ENCODE measurements around the gene FABP7. TPM values are rescaled to one million over a fixed set of nuclear protein-coding genes. Genes with fewer than 3 reads are reported as not detected.

Gene FABP7
- total and polyA plus RNA-seq, 2 experiments from 2014 or later: 6.6 to 15.7 TPM

DNA sequence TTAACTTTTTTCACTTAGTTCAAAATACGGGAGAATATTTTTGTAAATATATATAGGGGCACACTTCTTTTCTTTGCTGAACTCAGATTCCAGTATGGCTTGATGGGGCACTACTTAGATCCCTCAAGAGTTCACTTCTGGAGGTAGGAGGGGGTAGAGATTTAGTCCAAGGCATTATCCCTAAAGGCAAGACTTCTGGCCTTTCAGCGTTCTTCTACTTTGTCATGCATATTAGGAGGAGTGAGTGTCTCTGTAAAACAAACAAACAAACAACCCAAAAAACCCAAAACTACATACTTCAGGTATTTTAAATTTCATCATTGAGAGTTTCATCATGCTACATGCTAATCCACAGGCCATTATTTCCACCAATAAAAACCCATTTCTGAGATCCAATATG, 41.6 kb downstream of the FABP7 start:
- no peaks in the 10 kb centered on the region; the same call in 2 of the 3 replicates for H3K9me3 Mint-ChIP-seq
- H3K36me3 Mint-ChIP-seq (ENCODE audit: low read depth): no peaks in the 10 kb centered on the region
- no peaks in the 10 kb centered on the region for H4K20me1 ChIP-seq (replicated peaks; ENCODE audit: insufficient read depth)
- H3K27ac ChIP-seq (ENCODE audit: low read depth): no peak overlapping the region
- H3K36me3 ChIP-seq (ENCODE audit: insufficient read depth): no peaks in the 10 kb centered on the region
- no peaks in the 10 kb centered on the region for H3K27me3 Mint-ChIP-seq (ENCODE audit: insufficient read depth, low read depth, poor library complexity)
- ATAC-seq (peak; percentile 71), DNase-seq (ENCODE audit: low spot score) (peak; percentile 54)
- peaks cover 17% of the 10 kb centered on the region for H3K4me1 Mint-ChIP-seq
- H2AFZ ChIP-seq: no peak overlapping the region
- TF ChIP-seq ZNF114 (CRISPR knock-in tag; IDR thresholded peaks at IDR 0.05): no peak
- H3K4me2 ChIP-seq: no peak overlapping the region
- H3K27me3 ChIP-seq (ENCODE audit: insufficient read depth): no peaks in the 10 kb centered on the region
- no peaks in the 10 kb centered on the region for H3K9me2 ChIP-seq (ENCODE audit: insufficient read depth)
- H3K4me1 ChIP-seq (ENCODE audit: insufficient read depth): peaks cover 14% of the 10 kb centered on the region
- H3K4me3 ChIP-seq: no peak overlapping the region
- no peaks in the 10 kb centered on the region for H3K79me2 ChIP-seq (replicated peaks; ENCODE audit: insufficient read depth)
- no peak overlapping the region for H3K27ac Mint-ChIP-seq
- no peaks in the 10 kb centered on the region for H3F3A ChIP-seq (replicated peaks; ENCODE audit: low read depth)
- H3K4me3 Mint-ChIP-seq: no peak overlapping the region

DNA sequence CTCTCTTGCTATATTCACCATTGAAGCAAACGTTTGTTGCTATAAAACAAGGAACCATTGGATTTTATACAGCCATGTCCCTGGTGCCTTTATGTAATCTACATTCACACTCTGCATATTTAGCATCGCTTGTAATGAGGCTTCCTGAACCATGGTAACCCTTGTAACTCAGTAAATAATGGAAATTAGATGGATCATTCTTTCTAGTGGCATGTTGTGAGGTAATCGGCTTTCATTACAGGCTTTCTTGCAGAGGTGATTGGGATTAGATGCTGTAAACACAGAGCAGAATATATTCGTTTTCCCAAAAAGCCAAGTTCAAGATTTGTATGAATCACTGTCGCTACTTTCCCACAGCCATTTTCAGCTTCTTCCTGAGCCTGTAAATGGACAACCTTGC, 45.6 kb downstream of the FABP7 start:
- peaks cover 31% of the 10 kb centered on the region for H3K4me1 Mint-ChIP-seq
- H4K20me1 ChIP-seq (replicated peaks; ENCODE audit: insufficient read depth): no peaks in the 10 kb centered on the region
- H3K27ac Mint-ChIP-seq: no peak overlapping the region
- no peaks in the 10 kb centered on the region for H3F3A ChIP-seq (replicated peaks; ENCODE audit: low read depth)
- TF ChIP-seq, protein P1, sequence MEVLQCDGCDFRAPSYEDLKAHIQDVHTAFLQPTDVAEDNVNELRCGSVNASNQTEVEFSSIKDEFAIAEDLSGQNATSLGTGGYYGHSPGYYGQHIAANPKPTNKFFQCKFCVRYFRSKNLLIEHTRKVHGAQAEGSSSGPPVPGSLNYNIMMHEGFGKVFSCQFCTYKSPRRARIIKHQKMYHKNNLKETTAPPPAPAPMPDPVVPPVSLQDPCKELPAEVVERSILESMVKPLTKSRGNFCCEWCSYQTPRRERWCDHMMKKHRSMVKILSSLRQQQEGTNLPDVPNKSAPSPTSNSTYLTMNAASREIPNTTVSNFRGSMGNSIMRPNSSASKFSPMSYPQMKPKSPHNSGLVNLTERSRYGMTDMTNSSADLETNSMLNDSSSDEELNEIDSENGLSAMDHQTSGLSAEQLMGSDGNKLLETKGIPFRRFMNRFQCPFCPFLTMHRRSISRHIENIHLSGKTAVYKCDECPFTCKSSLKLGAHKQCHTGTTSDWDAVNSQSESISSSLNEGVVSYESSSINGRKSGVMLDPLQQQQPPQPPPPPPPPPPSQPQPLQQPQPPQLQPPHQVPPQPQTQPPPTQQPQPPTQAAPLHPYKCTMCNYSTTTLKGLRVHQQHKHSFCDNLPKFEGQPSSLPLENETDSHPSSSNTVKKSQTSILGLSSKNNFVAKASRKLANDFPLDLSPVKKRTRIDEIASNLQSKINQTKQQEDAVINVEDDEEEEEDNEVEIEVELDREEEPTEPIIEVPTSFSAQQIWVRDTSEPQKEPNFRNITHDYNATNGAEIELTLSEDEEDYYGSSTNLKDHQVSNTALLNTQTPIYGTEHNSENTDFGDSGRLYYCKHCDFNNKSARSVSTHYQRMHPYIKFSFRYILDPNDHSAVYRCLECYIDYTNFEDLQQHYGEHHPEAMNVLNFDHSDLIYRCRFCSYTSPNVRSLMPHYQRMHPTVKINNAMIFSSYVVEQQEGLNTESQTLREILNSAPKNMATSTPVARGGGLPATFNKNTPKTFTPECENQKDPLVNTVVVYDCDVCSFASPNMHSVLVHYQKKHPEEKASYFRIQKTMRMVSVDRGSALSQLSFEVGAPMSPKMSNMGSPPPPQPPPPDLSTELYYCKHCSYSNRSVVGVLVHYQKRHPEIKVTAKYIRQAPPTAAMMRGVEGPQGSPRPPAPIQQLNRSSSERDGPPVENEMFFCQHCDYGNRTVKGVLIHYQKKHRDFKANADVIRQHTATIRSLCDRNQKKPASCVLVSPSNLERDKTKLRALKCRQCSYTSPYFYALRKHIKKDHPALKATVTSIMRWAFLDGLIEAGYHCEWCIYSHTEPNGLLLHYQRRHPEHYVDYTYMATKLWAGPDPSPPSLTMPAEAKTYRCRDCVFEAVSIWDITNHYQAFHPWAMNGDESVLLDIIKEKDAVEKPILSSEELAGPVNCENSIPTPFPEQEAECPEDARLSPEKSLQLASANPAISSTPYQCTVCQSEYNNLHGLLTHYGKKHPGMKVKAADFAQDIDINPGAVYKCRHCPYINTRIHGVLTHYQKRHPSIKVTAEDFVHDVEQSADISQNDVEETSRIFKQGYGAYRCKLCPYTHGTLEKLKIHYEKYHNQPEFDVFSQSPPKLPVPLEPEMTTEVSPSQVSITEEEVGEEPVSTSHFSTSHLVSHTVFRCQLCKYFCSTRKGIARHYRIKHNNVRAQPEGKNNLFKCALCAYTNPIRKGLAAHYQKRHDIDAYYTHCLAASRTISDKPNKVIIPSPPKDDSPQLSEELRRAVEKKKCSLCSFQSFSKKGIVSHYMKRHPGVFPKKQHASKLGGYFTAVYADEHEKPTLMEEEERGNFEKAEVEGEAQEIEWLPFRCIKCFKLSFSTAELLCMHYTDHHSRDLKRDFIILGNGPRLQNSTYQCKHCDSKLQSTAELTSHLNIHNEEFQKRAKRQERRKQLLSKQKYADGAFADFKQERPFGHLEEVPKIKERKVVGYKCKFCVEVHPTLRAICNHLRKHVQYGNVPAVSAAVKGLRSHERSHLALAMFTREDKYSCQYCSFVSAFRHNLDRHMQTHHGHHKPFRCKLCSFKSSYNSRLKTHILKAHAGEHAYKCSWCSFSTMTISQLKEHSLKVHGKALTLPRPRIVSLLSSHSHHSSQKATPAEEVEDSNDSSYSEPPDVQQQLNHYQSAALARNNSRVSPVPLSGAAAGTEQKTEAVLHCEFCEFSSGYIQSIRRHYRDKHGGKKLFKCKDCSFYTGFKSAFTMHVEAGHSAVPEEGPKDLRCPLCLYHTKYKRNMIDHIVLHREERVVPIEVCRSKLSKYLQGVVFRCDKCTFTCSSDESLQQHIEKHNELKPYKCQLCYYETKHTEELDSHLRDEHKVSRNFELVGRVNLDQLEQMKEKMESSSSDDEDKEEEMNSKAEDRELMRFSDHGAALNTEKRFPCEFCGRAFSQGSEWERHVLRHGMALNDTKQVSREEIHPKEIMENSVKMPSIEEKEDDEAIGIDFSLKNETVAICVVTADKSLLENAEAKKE (CRISPR knock-in tag; IDR thresholded peaks at IDR 0.05): no peak
- TF ChIP-seq, protein P2, sequence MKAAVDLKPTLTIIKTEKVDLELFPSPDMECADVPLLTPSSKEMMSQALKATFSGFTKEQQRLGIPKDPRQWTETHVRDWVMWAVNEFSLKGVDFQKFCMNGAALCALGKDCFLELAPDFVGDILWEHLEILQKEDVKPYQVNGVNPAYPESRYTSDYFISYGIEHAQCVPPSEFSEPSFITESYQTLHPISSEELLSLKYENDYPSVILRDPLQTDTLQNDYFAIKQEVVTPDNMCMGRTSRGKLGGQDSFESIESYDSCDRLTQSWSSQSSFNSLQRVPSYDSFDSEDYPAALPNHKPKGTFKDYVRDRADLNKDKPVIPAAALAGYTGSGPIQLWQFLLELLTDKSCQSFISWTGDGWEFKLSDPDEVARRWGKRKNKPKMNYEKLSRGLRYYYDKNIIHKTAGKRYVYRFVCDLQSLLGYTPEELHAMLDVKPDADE (IDR thresholded peaks at IDR 0.05): no peak
- TF ChIP-seq, protein P3, sequence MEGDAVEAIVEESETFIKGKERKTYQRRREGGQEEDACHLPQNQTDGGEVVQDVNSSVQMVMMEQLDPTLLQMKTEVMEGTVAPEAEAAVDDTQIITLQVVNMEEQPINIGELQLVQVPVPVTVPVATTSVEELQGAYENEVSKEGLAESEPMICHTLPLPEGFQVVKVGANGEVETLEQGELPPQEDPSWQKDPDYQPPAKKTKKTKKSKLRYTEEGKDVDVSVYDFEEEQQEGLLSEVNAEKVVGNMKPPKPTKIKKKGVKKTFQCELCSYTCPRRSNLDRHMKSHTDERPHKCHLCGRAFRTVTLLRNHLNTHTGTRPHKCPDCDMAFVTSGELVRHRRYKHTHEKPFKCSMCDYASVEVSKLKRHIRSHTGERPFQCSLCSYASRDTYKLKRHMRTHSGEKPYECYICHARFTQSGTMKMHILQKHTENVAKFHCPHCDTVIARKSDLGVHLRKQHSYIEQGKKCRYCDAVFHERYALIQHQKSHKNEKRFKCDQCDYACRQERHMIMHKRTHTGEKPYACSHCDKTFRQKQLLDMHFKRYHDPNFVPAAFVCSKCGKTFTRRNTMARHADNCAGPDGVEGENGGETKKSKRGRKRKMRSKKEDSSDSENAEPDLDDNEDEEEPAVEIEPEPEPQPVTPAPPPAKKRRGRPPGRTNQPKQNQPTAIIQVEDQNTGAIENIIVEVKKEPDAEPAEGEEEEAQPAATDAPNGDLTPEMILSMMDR (conservative IDR thresholded peaks at IDR 0.05; ENCODE audit: low read depth in 2 of 2): no peak
- TF ChIP-seq EZH2phosphoT487 (IDR thresholded peaks at IDR 0.05; ENCODE audit: unreplicated experiment) (no peak), NANOG (IDR thresholded peaks at IDR 0.05; ENCODE audit: borderline replicate concordance) (no peak), ZNF114 (CRISPR knock-in tag; IDR thresholded peaks at IDR 0.05) (no peak), CREB1 (CRISPR knock-in tag; IDR thresholded peaks at IDR 0.05; ENCODE audit: low read depth) (no peak), STAT1 (IDR thresholded peaks at IDR 0.05; ENCODE audit: unreplicated experiment) (no peak)
- TF ChIP-seq, protein P4, sequence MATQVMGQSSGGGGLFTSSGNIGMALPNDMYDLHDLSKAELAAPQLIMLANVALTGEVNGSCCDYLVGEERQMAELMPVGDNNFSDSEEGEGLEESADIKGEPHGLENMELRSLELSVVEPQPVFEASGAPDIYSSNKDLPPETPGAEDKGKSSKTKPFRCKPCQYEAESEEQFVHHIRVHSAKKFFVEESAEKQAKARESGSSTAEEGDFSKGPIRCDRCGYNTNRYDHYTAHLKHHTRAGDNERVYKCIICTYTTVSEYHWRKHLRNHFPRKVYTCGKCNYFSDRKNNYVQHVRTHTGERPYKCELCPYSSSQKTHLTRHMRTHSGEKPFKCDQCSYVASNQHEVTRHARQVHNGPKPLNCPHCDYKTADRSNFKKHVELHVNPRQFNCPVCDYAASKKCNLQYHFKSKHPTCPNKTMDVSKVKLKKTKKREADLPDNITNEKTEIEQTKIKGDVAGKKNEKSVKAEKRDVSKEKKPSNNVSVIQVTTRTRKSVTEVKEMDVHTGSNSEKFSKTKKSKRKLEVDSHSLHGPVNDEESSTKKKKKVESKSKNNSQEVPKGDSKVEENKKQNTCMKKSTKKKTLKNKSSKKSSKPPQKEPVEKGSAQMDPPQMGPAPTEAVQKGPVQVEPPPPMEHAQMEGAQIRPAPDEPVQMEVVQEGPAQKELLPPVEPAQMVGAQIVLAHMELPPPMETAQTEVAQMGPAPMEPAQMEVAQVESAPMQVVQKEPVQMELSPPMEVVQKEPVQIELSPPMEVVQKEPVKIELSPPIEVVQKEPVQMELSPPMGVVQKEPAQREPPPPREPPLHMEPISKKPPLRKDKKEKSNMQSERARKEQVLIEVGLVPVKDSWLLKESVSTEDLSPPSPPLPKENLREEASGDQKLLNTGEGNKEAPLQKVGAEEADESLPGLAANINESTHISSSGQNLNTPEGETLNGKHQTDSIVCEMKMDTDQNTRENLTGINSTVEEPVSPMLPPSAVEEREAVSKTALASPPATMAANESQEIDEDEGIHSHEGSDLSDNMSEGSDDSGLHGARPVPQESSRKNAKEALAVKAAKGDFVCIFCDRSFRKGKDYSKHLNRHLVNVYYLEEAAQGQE (IDR thresholded peaks at IDR 0.05; ENCODE audit: unreplicated experiment): no peak
- no peaks in the 10 kb centered on the region; the same call in 2 of the 3 replicates for H3K9me3 Mint-ChIP-seq
- no peak overlapping the region for H2AFZ ChIP-seq
- no peaks in the 10 kb centered on the region for H3K27me3 ChIP-seq (ENCODE audit: insufficient read depth)
- no peak for ATAC-seq
- no peaks in the 10 kb centered on the region for H3K27me3 Mint-ChIP-seq (ENCODE audit: insufficient read depth, low read depth, poor library complexity)
- H3K9me2 ChIP-seq (ENCODE audit: insufficient read depth): no peaks in the 10 kb centered on the region
- H3K36me3 ChIP-seq (ENCODE audit: insufficient read depth): no peaks in the 10 kb centered on the region
- peaks cover 32% of the 10 kb centered on the region for H3K4me1 ChIP-seq (ENCODE audit: insufficient read depth)
- H3K27ac ChIP-seq (ENCODE audit: low read depth): no peak overlapping the region
- H3K36me3 Mint-ChIP-seq (ENCODE audit: low read depth): no peaks in the 10 kb centered on the region
- H3K4me3 Mint-ChIP-seq: no peak overlapping the region
- no peak overlapping the region for H3K4me3 ChIP-seq
- H3K4me2 ChIP-seq: no peak overlapping the region
- no peaks in the 10 kb centered on the region for H3K79me2 ChIP-seq (replicated peaks; ENCODE audit: insufficient read depth)
- DNase-seq (ENCODE audit: low spot score): peak; percentile 39

Measured in GM23338 (cell line).